ENCODE measurements around the gene FRMD6. TPM values are rescaled to one million over a fixed set of nuclear protein-coding genes. Genes with fewer than 3 reads are reported as not detected.

Gene FRMD6
- total RNA-seq, 1 donor from 2014 or later = 10.0 TPM

- no peak overlapping the region for H3K27ac ChIP-seq
Measured at GRCh38 chr14:51717766-51718165, 66.1 kb downstream of the FRMD6 start.

GRCh38 chr14:51719955-51720354 is 68.2 kb downstream of the FRMD6 start:
- no peak overlapping the region for H3K27ac ChIP-seq
- H3K36me3 ChIP-seq = peaks cover 37% of the 10 kb centered on the region
- DNase-seq (no peak), ATAC-seq (no peak)
- H3K4me3 ChIP-seq = no peak overlapping the region
- no peaks in the 10 kb centered on the region for H3K9me3 ChIP-seq
- H3K4me1 ChIP-seq = no peaks in the 10 kb centered on the region
- H3K27me3 ChIP-seq (ENCODE audit: low read depth) = no peaks in the 10 kb centered on the region
- intact Hi-C loops (cut with DNase I) = no loop called here
- no peak for TF ChIP-seq CTCF (IDR thresholded peaks at IDR 0.05)

More at GRCh38 chr14:51717766-51718165, 66.1 kb downstream of the FRMD6 start:
- peaks cover 35% of the 10 kb centered on the region for H3K36me3 ChIP-seq
- no peaks in the 10 kb centered on the region for H3K27me3 ChIP-seq (ENCODE audit: low read depth)
- DNase-seq (no peak), ATAC-seq (no peak)
- no peaks in the 10 kb centered on the region for H3K9me3 ChIP-seq
- no peak for TF ChIP-seq CTCF (IDR thresholded peaks at IDR 0.05)
- H3K4me3 ChIP-seq = no peak overlapping the region
- H3K4me1 ChIP-seq = no peaks in the 10 kb centered on the region
- intact Hi-C loops (cut with DNase I) = no loop called here

GRCh38 chr14:51723990-51724389 is 72.3 kb downstream of the FRMD6 start:
- Histone ChIP-seq H3K4me1 (no peaks in the 10 kb centered on the region), H3K4me3 (no peak overlapping the region), H3K27ac (no peak overlapping the region), H3K9me3 (no peaks in the 10 kb centered on the region), H3K36me3 (peaks cover 43% of the 10 kb centered on the region), H3K27me3 (ENCODE audit: low read depth) (no peaks in the 10 kb centered on the region)
- intact Hi-C loops (cut with DNase I) = no loop called here
- DNase-seq = no peak
- no peak for ATAC-seq
- no peak for TF ChIP-seq CTCF (IDR thresholded peaks at IDR 0.05)

- DNase-seq = no peak
- no peak for ATAC-seq
- no peaks in the 10 kb centered on the region for H3K9me3 ChIP-seq
- no peak overlapping the region for H3K27ac ChIP-seq
- no peak for TF ChIP-seq CTCF (IDR thresholded peaks at IDR 0.05)
- H3K27me3 ChIP-seq (ENCODE audit: low read depth) = no peaks in the 10 kb centered on the region
- H3K4me1 ChIP-seq = no peaks in the 10 kb centered on the region
- intact Hi-C loops (cut with DNase I) = no loop called here
- peaks cover 43% of the 10 kb centered on the region for H3K36me3 ChIP-seq
- H3K4me3 ChIP-seq = no peak overlapping the region
Measured at GRCh38 chr14:51724650-51725049, 72.9 kb downstream of the FRMD6 start.

- no peaks in the 10 kb centered on the region for H3K9me3 ChIP-seq
- no peak for TF ChIP-seq CTCF (IDR thresholded peaks at IDR 0.05)
- no peak overlapping the region for H3K27ac ChIP-seq
- H3K27me3 ChIP-seq (ENCODE audit: low read depth) = no peaks in the 10 kb centered on the region
- DNase-seq (no peak), ATAC-seq (no peak)
- H3K36me3 ChIP-seq = peaks cover 41% of the 10 kb centered on the region
- no peak overlapping the region for H3K4me3 ChIP-seq
- no peaks in the 10 kb centered on the region for H3K4me1 ChIP-seq
- intact Hi-C loops (cut with DNase I) = no loop called here
Measured at GRCh38 chr14:51725061-51725460, 73.4 kb downstream of the FRMD6 start.

Data from lower lobe of right lung (tissue), 2 donors.